GM21786 (cell line): ENCODE measurements around the gene ZNF407.

Experiments
- ATAC-seq: cut with Tn5 transposase; IDR thresholded peaks from one replicate; pipeline ENCODE4 v1.9.1; 2021; ENCODE audit not compliant: unreplicated experiment

Gene ZNF407

GRCh38 chr18:74819433-74820059 is 221.9 kb downstream of the ZNF407 start:
- ATAC-seq, result peak; percentile 70

DNA sequence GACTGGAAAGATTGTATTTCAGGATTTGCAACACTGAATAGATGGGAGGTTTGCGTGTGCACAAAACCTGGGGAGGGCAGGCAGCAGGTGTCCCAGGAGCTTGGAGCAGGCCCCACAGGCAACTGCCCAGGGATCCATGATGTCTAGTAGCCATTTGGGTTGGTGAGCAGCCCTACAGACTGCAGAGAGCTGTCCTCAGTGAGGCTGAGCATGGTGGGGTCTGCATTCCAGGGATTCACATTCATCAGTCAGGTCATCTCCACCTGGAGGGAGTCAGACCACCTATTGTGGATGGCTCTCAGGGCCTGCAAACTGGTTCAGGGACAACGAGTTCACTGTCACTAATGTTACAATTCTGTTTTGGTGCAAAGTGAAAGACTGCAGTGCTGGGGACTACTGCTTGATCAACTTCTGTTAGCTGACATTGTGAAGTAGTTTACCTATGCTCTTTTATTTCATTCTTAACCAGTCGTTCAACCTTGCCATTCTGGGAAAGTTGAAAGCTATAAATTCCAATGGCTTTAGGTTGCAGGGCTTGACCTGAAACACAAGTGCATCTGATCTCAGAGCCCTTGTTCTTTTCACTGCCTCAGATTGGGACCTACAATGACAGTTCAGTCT is 222.6 kb downstream of the ZNF407 start:
- no peak for ATAC-seq

- ATAC-seq, result no peak
These were observed 227.8 kb downstream of the ZNF407 start for GRCh38 chr18:74825460-74825859.

DNA sequence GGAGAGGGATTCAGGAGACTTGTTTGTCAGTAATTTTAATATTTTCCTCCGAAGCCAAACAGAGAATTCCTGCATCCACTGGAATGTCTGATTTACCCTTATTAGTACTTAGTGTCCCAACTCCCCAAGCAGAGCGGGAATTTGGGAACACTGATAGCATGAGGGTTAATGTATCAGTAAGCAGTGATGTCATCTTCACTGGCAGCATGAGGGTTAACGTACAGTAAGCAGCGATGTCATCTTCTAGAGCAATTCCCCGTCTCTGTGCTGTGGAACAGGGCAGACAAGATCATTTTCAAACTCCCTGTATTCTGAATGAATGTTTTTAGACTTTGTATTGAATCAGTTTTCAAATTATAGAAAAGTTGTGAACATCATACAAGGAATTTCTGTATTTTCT is 228.9 kb downstream of the ZNF407 start:
- no peak for ATAC-seq

DNA sequence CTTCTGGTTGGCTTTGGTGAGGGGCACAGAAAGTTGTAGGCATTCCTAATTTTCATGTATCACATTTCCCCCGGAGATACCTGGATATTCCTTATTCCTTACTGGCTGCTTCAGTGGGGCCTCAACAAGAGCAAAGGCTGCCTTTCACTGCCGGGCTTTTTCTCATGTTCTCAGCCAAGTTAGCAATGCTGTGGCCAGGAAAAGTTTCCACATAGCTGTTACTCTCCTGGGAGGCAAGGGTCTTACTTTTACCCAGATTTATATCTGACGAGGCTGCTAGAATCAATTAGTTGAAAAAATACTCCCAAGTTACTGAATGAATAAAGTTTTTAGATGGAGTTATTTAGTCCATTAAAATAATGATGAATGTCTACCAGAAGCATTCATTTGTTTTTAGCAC is 230.5 kb downstream of the ZNF407 start:
- ATAC-seq, result no peak

- no peak for ATAC-seq
These were observed 234.0 kb downstream of the ZNF407 start for GRCh38 chr18:74831571-74832250.

GRCh38 chr18:74832381-74832780 is 234.7 kb downstream of the ZNF407 start:
- ATAC-seq, result no peak

DNA sequence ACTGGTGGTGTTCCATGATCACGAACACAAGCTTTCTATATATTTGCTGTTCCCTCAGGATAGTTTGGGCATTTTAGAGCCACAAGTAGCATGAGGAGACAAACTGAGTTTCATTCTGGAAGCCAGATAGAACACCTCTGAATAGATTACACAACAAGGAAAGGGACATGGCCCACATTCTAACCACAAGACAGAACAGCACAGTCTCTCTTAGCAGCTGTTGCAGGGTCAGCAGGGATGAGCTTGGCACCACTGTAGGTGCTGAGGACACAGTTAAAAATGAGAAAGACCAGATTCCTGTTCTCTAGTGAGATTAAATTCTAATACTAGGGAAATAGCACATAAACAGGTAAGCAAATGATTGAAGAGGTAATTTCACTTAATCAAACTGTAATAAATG is 235.3 kb downstream of the ZNF407 start:
- no peak for ATAC-seq

DNA sequence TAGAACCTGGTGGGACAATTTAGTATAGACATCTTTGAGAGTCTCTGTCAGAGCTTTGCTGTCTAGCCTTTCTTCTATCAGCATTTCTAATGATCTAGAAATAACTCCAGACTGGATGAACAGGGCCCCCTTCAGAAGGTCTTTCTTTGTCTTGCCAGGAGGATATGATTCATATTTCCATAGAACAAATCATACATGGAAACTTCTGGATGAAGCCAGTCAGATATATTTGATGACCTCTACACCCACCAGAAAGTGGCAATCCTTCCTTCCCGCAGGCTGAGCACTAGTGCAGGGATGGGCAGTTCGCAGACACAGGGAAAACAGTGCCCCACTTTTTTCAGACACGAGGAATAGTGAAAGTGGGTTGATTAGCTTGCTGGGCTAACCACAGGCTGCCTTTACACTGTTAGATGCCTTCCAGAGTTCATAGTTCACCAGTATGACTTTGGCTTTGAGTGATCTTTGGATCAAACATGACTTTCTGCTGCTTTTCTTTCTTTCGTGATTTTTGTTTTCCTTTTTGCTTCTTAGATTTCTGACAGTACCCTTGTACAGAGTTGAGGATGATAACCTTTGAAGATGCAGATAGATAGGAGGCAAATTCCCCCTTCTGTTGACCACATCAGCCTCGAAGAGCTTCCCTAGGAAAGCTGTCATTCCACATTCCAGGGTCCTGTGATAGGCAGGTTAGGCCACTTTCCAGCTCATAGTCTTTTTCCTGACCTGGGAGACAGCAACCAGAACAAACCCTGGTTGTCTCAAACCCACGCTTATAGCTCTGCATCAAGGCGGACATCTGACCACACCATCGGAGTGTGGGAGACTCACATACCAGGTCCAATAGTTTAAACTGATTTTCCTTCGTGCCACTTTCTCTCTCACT is 237.0 kb downstream of the ZNF407 start:
- no peak for ATAC-seq

DNA sequence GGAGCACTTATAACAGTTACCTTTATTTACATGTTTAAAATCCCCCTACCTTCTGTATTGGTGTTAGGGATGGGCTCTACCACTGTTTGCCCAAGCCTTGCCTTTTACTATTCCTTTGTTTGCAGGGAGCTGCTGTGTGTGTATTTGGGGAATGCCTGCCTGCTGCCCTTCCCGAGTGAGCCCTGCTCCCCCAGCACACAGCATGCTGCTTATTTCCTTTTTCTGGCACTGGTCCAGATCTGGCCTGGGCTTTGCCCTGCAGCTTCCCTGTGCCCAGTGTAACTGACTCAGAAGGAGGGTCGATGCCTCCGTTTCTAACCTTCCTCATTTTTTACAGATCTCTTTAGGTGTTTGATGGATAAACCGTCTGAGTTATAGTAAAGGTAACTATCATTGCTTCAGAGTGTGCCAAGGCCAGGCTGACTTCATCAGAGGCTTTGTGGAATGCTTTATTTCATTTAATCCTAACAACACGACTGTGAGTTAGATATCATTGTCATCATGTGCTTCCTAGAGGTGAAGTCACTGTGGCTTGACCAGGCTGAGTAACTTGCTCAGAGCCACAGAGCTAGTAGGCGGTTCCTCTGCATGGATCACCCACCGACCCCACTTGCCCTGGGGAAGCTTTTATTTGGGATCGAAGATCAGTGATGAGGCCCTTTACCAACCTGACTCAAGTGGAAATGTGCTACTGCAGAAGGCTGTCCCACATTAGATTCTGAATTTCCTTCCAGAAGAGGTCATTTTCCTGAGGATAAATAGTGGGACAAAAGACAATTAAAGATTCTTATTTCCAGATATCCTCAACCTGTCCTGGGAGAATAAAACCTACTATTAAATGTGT is 238.8 kb downstream of the ZNF407 start:
- no peak for ATAC-seq

DNA sequence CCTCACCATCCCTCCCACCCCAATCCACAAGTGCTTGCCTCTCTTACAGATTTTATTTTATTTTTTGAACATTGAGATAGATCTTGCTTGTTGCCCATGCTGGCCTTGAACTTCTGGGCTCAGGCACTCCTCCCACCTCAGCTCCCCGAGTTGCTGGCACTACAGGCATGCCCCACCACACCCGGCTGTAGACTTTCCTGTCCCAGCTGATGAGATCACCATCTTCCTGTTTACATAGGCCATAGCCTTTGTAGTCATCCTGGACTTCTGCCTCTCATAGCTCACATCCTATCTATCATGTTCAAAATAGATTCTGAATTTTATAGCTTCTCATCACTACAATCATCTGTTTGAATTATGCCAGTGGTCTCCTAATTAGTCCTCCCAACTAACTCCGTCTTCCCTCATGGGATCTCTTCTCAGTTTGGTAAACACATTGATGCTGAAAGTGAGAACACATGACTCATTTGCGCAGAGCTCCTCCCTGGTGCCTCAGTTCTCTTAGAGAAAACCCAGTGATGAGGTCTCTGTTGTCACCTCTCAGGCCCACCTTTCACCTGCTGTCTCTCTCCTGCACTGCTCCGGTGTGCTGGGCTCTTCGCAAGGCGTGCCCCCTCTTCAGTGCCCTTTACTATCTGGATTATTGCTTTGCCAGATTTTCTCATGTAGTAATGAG is 243.0 kb downstream of the ZNF407 start:
- ATAC-seq, result no peak

GRCh38 chr18:74841248-74841647 is 243.6 kb downstream of the ZNF407 start:
- no peak for ATAC-seq

DNA sequence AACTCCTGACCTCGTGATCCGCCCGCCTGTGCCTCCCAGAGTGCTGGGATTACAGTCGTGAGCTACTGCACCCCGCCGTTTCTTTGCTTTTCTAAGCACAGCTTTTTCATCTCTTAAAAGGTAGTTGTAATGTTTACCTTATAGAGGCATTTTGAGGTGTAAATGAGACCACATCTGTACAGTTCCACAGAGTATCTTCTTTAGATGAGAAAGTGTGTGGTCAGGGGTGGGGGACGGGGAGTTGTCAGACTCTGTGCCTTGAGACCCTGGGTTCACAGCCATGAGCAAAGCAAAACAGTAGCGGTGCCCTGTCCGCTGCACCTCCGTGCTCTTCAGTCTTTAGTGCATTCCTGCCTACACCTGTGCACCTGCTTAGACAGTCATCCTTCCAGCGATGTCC is 251.6 kb downstream of the ZNF407 start:
- no peak for ATAC-seq

- no peak for ATAC-seq
These were observed 258.8 kb downstream of the ZNF407 start for GRCh38 chr18:74856434-74856833.

GRCh38 chr18:74856928-74857327 is 259.3 kb downstream of the ZNF407 start:
- no peak for ATAC-seq

DNA sequence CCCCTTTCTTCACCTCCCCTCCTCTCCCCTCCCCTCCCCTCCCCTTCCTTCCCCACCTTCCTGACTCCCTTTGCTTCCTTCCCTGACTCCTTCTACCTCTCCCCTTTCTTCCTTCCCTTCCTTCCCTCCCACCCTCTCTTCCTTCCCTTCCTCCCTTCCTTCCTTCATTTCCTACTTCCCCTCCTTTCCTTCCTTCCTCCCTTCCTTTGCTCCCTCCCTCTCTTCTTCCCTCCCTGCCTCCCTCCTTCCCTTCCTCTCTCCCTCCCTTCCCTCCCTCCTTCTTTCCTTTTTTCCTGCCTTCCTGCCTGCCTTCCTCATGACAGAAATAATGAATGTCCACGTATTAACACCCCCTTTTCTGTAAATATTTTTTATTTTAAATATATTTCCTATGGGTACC is 260.2 kb downstream of the ZNF407 start:
- no peak for ATAC-seq

DNA sequence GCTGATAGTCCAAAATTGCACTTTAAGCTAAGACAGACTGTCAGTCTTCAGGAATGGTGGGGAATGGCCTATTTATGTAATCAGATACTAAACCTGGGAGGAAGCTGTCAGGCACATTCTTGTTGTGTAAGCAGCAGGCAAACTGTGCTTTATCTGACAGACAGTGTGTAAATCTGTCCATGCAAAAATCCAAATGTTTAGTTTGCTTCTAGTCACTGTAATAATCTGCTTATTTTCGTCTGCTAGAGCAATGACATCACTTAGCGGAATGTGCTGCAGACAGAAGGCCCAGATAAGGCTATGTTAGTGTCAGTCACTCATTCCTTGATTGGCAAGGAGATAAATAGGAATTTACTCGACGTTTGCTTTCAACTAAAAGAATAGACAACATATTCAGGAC is 263.5 kb downstream of the ZNF407 start:
- ATAC-seq, result no peak

DNA sequence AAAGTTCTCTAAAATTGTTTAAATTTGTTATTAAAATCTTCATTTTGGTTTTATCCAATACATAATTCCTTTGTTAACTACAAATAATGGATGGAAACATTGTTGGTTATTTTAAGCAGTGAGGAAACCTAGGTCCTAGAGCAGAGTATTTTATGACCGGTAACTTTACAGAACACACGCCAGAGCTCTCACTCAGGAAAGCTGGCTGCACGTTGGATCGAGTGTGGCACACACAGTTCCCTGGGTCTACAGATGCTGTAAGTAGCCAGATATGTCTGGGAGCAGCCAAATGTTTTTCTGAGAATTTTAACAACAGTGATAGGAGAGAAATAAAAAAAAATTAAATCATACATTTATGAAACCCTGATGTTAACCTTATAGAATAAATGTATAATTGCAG is 264.4 kb downstream of the ZNF407 start:
- ATAC-seq, result no peak

GRCh38 chr18:74866577-74866976 is 268.9 kb downstream of the ZNF407 start:
- no peak for ATAC-seq

GRCh38 chr18:74868461-74868860 is 270.8 kb downstream of the ZNF407 start:
- ATAC-seq, result no peak
